Trophoblast cell (in vitro differentiated cells and primary cell): Measurements from ENCODE around the gene GNG12.

Experiments
- DNase-seq, 2 donors: peaks; one replicate each; pipeline ENCODE4 v3.0.0-alpha.2; 2016
- H2AFZ ChIP-seq: 2 replicates; pipeline ENCODE4 v1.6.1; 2013; ENCODE audit warnings: low read length, moderate library complexity, mild to moderate bottlenecking; ENCODE audit not compliant: insufficient read depth, poor library complexity
- H2AK5ac ChIP-seq: 2 replicates; pipeline ENCODE4 v1.6.1; 2013; ENCODE audit warnings: mild to moderate bottlenecking, low read length
- H2BK120ac ChIP-seq: 2 replicates; pipeline ENCODE4 v1.6.1; 2013; ENCODE audit warnings: low read length, mild to moderate bottlenecking, moderate library complexity; ENCODE audit not compliant: insufficient read depth, poor library complexity
- H2BK12ac ChIP-seq: 2 replicates; pipeline ENCODE4 v1.6.1; 2013; ENCODE audit warnings: mild to moderate bottlenecking, low read length, moderate library complexity
- H2BK5ac ChIP-seq: 2 replicates; pipeline ENCODE4 v1.6.1; 2013; ENCODE audit warnings: low read length, low read depth, moderate library complexity, mild to moderate bottlenecking; ENCODE audit not compliant: poor library complexity
- H3K14ac ChIP-seq: 2 replicates; pipeline ENCODE4 v1.6.1; 2013; ENCODE audit warnings: mild to moderate bottlenecking, low read length
- H3K18ac ChIP-seq: 2 replicates; pipeline ENCODE4 v1.6.1; 2013; ENCODE audit warnings: mild to moderate bottlenecking, low read length
- H3K23ac ChIP-seq: 2 replicates; pipeline ENCODE4 v1.6.1; 2013; ENCODE audit warnings: low read length
- H3K27ac ChIP-seq: 2 replicates; pipeline ENCODE4 v1.5.1; 2013; ENCODE audit warnings: low read depth, mild to moderate bottlenecking, inconsistent platforms, low read length, moderate library complexity
- H3K27me3 ChIP-seq: 2 replicates; pipeline ENCODE4 v1.6.1; 2013; ENCODE audit warnings: inconsistent platforms, mild to moderate bottlenecking, low read length, moderate library complexity; ENCODE audit not compliant: insufficient read depth
- H3K36me3 ChIP-seq, 2 experiments: 1 replicate in 1 of 2; 2 replicates in 1 of 2; pipeline ENCODE4 v1.6.1; 2013; ENCODE audit warnings: low read length in 2 of 2, mild to moderate bottlenecking in 2 of 2, moderate library complexity in 1 of 2; ENCODE audit not compliant: insufficient read depth in 2 of 2, control insufficient read depth in 1 of 2
- H3K4ac ChIP-seq: 2 replicates; pipeline ENCODE4 v1.6.1; 2013; ENCODE audit warnings: low read depth, mild to moderate bottlenecking, low read length, moderate library complexity
- H3K4me1 ChIP-seq, 2 experiments: 1 replicate in 1 of 2; 2 replicates in 1 of 2; pipeline ENCODE4 v1.6.1; 2013; ENCODE audit warnings: low read length in 2 of 2, mild to moderate bottlenecking in 2 of 2, moderate library complexity in 1 of 2; ENCODE audit not compliant: insufficient read depth in 2 of 2, control insufficient read depth in 1 of 2
- H3K4me2 ChIP-seq: 2 replicates; pipeline ENCODE4 v1.6.1; 2013; ENCODE audit warnings: inconsistent platforms, mild to moderate bottlenecking, low read length, moderate library complexity
- H3K4me3 ChIP-seq: 2 replicates; pipeline ENCODE4 v1.5.1; 2013; ENCODE audit warnings: mild to moderate bottlenecking, low read depth, low read length, inconsistent platforms
- H3K79me1 ChIP-seq: one replicate; pipeline ENCODE4 v1.6.1; 2013; ENCODE audit warnings: low read length
- H3K79me2 ChIP-seq: 2 replicates; pipeline ENCODE4 v1.6.1; 2013; ENCODE audit warnings: low read length, mild to moderate bottlenecking; ENCODE audit not compliant: control insufficient read depth, insufficient read depth, poor library complexity
- H3K9ac ChIP-seq: 2 replicates; pipeline ENCODE4 v1.6.1; 2013; ENCODE audit warnings: mild to moderate bottlenecking, low read length
- H3K9me3 ChIP-seq: 2 replicates; pipeline ENCODE4 v1.6.1; 2013; ENCODE audit warnings: low read depth, mild to moderate bottlenecking, control low read depth, inconsistent platforms, low read length; ENCODE audit not compliant: insufficient read depth
- H4K12ac ChIP-seq: 2 replicates; pipeline ENCODE4 v1.6.1; 2013; ENCODE audit warnings: low read depth, mild to moderate bottlenecking, low read length, moderate library complexity
- H4K8ac ChIP-seq: 2 replicates; pipeline ENCODE4 v1.6.1; 2013; ENCODE audit warnings: low read depth, mild to moderate bottlenecking, low read length, moderate library complexity
- H4K91ac ChIP-seq: one replicate; pipeline ENCODE4 v1.6.1; 2013; ENCODE audit warnings: low read depth, mild to moderate bottlenecking, low read length, moderate library complexity
- WGBS: extraction: QIAGEN DNeasy Blood & Tissue Kit; methylation state at CpG from one replicate; pipeline ENCODE4 v1.1.7; 2013; ENCODE audit warnings: missing lambda C conversion rate; ENCODE audit not compliant: insufficient read length, insufficient coverage; ENCODE audit errors: extremely low coverage; 5-methylcytosine and 5-hydroxymethylcytosine counted together

GNG12 gene

GRCh38 chr1:67780637-67781036, 52.6 kb downstream of the GNG12 start:
- H3K14ac ChIP-seq: no peak overlapping the region
- no peak overlapping the region for H4K12ac ChIP-seq
- H3K9ac ChIP-seq: no peak overlapping the region
- no peak overlapping the region for H3K27ac ChIP-seq
- no peak overlapping the region for H4K91ac ChIP-seq
- no peaks in the 10 kb centered on the region for H3K79me2 ChIP-seq
- no peaks in the 10 kb centered on the region for H3K79me1 ChIP-seq
- no peaks in the 10 kb centered on the region for H3K9me3 ChIP-seq
- H3K4me2 ChIP-seq: no peak overlapping the region
- DNase-seq: no peak
- H3K4ac ChIP-seq: no peak overlapping the region
- no peak overlapping the region for H2AFZ ChIP-seq
- no peak overlapping the region for H3K4me3 ChIP-seq
- H3K36me3 ChIP-seq: no peaks in the 10 kb centered on the region
- no peak overlapping the region for H2BK120ac ChIP-seq
- H3K4me1 ChIP-seq: no peaks in the 10 kb centered on the region
- no peaks in the 10 kb centered on the region for H3K27me3 ChIP-seq
- no peak overlapping the region for H4K8ac ChIP-seq
- H2BK5ac ChIP-seq: no peak overlapping the region
- no peak overlapping the region for H3K18ac ChIP-seq
- H2BK12ac ChIP-seq: no peak overlapping the region
- H2AK5ac ChIP-seq: no peak overlapping the region
- no peak overlapping the region for H3K23ac ChIP-seq
- no CpG with 5 or more reads among the region's 2 CpGs for WGBS

DNA sequence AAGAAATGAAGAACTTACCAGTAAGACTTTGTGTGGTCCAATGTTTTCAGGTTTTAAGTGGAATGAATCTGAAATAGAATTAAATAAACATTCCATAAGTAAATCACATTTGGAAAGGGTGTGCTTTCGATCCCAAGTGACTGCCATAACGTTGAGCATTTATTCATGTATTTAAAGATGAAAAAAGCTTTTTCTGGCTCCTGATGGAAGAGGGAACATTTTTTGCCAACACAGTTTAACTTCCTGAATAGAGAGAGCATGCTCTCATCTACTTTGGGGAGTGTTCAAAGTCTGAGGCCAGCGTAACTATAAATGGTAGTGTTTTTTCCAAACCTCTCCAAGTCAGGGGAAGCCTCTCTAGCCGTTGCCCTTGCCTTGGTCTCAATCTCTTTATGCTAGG, 55.8 kb downstream of the GNG12 start:
- Histone ChIP-seq H3K79me1 (no peaks in the 10 kb centered on the region), H4K12ac (no peak overlapping the region), H3K79me2 (no peaks in the 10 kb centered on the region), H3K18ac (no peak overlapping the region), H3K9ac (no peak overlapping the region), H3K27ac (no peak overlapping the region), H2AK5ac (no peak overlapping the region), H3K9me3 (no peaks in the 10 kb centered on the region), H4K8ac (no peak overlapping the region), H4K91ac (no peak overlapping the region), H2BK120ac (no peak overlapping the region), H3K4ac (no peak overlapping the region), H3K4me2 (no peak overlapping the region), H3K4me1 (no peaks in the 10 kb centered on the region), H2BK5ac (no peak overlapping the region), H3K14ac (no peak overlapping the region), H2BK12ac (no peak overlapping the region), H3K27me3 (no peaks in the 10 kb centered on the region), H3K23ac (no peak overlapping the region), H3K4me3 (no peak overlapping the region), H2AFZ (no peak overlapping the region), H3K36me3 (peaks cover 0 to 3% of the 10 kb centered on the region in 2 experiments)
- no peak for DNase-seq
- no CpG with 5 or more reads among the region's 4 CpGs for WGBS

- no peaks in the 10 kb centered on the region for H3K79me1 ChIP-seq
- no peak overlapping the region for H4K91ac ChIP-seq
- H4K12ac ChIP-seq: no peak overlapping the region
- H3K4ac ChIP-seq: no peak overlapping the region
- H2AK5ac ChIP-seq: no peak overlapping the region
- no peak overlapping the region for H3K4me3 ChIP-seq
- H3K14ac ChIP-seq: no peak overlapping the region
- no peak overlapping the region for H3K27ac ChIP-seq
- peaks cover 0 to 3% of the 10 kb centered on the region in 2 experiments for H3K36me3 ChIP-seq
- H3K4me1 ChIP-seq: no peaks in the 10 kb centered on the region
- H3K27me3 ChIP-seq: no peaks in the 10 kb centered on the region
- H2BK5ac ChIP-seq: no peak overlapping the region
- H3K79me2 ChIP-seq: no peaks in the 10 kb centered on the region
- no peak overlapping the region for H2BK120ac ChIP-seq
- DNase-seq: no peak
- H2AFZ ChIP-seq: no peak overlapping the region
- H3K18ac ChIP-seq: no peak overlapping the region
- H2BK12ac ChIP-seq: no peak overlapping the region
- H3K9ac ChIP-seq: no peak overlapping the region
- no peak overlapping the region for H3K23ac ChIP-seq
- no peak overlapping the region for H4K8ac ChIP-seq
- H3K9me3 ChIP-seq: no peaks in the 10 kb centered on the region
- H3K4me2 ChIP-seq: no peak overlapping the region
These were observed 56.3 kb downstream of the GNG12 start for GRCh38 chr1:67777016-67777415.

GRCh38 chr1:67773462-67773861, 59.8 kb downstream of the GNG12 start:
- no CpG with 5 or more reads among the region's 4 CpGs for WGBS
- Histone ChIP-seq H2AFZ (no peak overlapping the region), H3K27ac (no peak overlapping the region), H3K27me3 (no peaks in the 10 kb centered on the region), H2AK5ac (no peak overlapping the region), H3K4me1 (peaks cover 0 to 2% of the 10 kb centered on the region in 2 experiments), H3K9me3 (no peaks in the 10 kb centered on the region), H3K36me3 (peaks cover 0 to 3% of the 10 kb centered on the region in 2 experiments), H3K23ac (no peak overlapping the region), H3K79me2 (no peaks in the 10 kb centered on the region), H3K9ac (no peak overlapping the region), H4K91ac (no peak overlapping the region), H4K12ac (no peak overlapping the region), H3K4me3 (no peak overlapping the region), H3K4ac (no peak overlapping the region), H2BK120ac (no peak overlapping the region), H3K79me1 (no peaks in the 10 kb centered on the region), H3K4me2 (no peak overlapping the region), H3K18ac (no peak overlapping the region), H2BK12ac (no peak overlapping the region), H4K8ac (no peak overlapping the region), H2BK5ac (no peak overlapping the region), H3K14ac (no peak overlapping the region)
- no peak for DNase-seq
